Activated CD4-positive, alpha-beta T cell treated with anti-CD3 and anti-CD28 coated beads, Interleukin-2, amount 50 U/mL, for 24 hours (primary cell): ENCODE results near the gene BIK.

Source experiments
- DNase-seq, 2 donors: peaks; one replicate each; pipeline ENCODE4 v3.0.0-alpha.2; 2020; ENCODE audit warnings: low read depth in 1 of 2, low spot score in 1 of 2

BIK gene

GRCh38 chr22:43110444-43110926 is at the start of gene BIK:
Gene BIK, plus strand, starts transcription at chr22:43110750. Its CDS starts 13,273 bp downstream, at chr22:43124023.
- DNase-seq, result peak; percentile 13 to 16

- no peak for DNase-seq
Observed at GRCh38 chr22:43066134-43066533, 44.4 kb upstream of the BIK start.

GRCh38 chr22:43066844-43067385 is 43.6 kb upstream of the BIK start:
- no peak for DNase-seq

GRCh38 chr22:43077121-43077877 is 33.3 kb upstream of the BIK start:
- DNase-seq, result no peak

GRCh38 chr22:43078522-43078921 is 32.0 kb upstream of the BIK start:
- no peak for DNase-seq

GRCh38 chr22:43079742-43080141 is 30.8 kb upstream of the BIK start:
- DNase-seq, result no peak

- no peak for DNase-seq
Observed at GRCh38 chr22:43080616-43081015, 29.9 kb upstream of the BIK start.

- DNase-seq, result no peak
Observed at GRCh38 chr22:43081968-43082367, 28.6 kb upstream of the BIK start.

GRCh38 chr22:43085658-43086606 is 24.6 kb upstream of the BIK start:
- no peak for DNase-seq

- no peak for DNase-seq
Observed at GRCh38 chr22:43088627-43088983, 21.9 kb upstream of the BIK start.

GRCh38 chr22:43088984-43089717 is 21.4 kb upstream of the BIK start, which contains the start of gene TTLL1:
Gene TTLL1, minus strand, starts transcription at chr22:43089391. Its CDS starts 13,805 bp downstream, at chr22:43075586.
- peak; percentile 72 to 82 for DNase-seq

- peak in 1 of 2 donors; percentile 45 for DNase-seq
Observed at GRCh38 chr22:43090130-43090789, 20.3 kb upstream of the BIK start.

- no peak for DNase-seq
Observed at GRCh38 chr22:43092085-43092484, 18.5 kb upstream of the BIK start.

- no peak for DNase-seq
Observed at GRCh38 chr22:43094085-43094484, 16.5 kb upstream of the BIK start.

- no peak for DNase-seq
Observed at GRCh38 chr22:43094551-43094950, 16.0 kb upstream of the BIK start.

- DNase-seq, result no peak
Observed at GRCh38 chr22:43096420-43096819, 14.1 kb upstream of the BIK start.

- DNase-seq, result no peak
Observed at GRCh38 chr22:43098356-43098755, 12.2 kb upstream of the BIK start.

- DNase-seq, result no peak
Observed at GRCh38 chr22:43099095-43099494, 11.5 kb upstream of the BIK start.

GRCh38 chr22:43100225-43100624 is 10.3 kb upstream of the BIK start:
- no peak for DNase-seq

GRCh38 chr22:43101306-43101705 is 9.2 kb upstream of the BIK start:
- no peak for DNase-seq
